ENCODE measurements around the gene CXCL11. TPM values are rescaled to one million over a fixed set of nuclear protein-coding genes. Genes with fewer than 3 reads are reported as not detected.

CXCL11 gene
- total RNA-seq, 4 donors from 2014 or later: not detected

GRCh38 chr4:76011700-76012387 lies 24.0 kb downstream of the CXCL11 start:
- no peak for TF ChIP-seq EP300 (IDR thresholded peaks at IDR 0.05)
- no peaks in the 10 kb centered on the region for H3K36me3 ChIP-seq
- 22% methylated on average over 11 of the region's 13 CpGs for WGBS
- intact Hi-C loops (cut with DNase I): no loop called here
- H3K27ac ChIP-seq (replicated peaks in 1 of 4): peak overlapping the region; percentile 52 to 69 (median 64)
- peak overlapping the region; percentile 27 to 48 (median 32) for H3K4me3 ChIP-seq
- DNase-seq (ENCODE audit: extremely low spot score): no peak
- H3K9me3 ChIP-seq: no peaks in the 10 kb centered on the region
- no peaks in the 10 kb centered on the region for H3K27me3 ChIP-seq
- H3K4me1 ChIP-seq: peaks cover 5 to 20% (median 14%) of the 10 kb centered on the region in 4 donors

DNA sequence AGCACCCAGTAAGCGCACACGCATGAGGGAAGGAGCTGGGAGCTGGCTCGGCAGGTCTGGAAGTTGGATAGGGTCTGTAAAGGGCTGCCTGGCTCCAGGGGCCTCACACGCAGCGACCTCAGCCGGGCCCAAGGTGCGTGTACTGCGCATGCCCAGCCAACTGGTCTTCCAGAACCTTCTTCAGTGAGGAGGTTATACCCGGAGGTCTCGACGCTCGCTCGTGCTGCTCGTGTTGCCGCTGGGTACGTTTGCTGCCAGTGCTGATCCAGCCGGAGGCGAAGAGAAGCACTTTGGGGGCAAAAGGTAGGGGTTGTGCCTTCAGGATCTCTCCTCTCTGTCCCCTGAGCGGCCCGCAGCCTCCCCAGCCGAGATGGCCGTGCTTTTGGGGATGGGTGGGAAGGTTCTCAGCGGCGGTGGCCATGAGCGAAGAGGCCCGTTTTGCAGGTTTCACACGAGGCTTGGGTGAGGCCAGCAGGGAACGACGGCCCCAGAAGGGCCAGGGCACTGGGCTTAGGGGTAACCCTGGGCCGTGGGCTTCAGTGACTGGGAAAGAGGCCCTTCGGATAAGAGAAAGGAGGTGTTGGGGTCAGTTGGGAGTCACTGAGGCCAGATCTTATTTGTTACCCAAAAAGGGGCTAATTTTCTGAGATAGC lies 24.7 kb downstream of the CXCL11 start:
- no peak for DNase-seq (ENCODE audit: extremely low spot score)
- TF ChIP-seq POLR2A (IDR thresholded peaks at IDR 0.05; ENCODE audit: low read depth) (no peak), POLR2AphosphoS5 (IDR thresholded peaks at IDR 0.05) (no peak), EP300 (IDR thresholded peaks at IDR 0.05) (no peak)
- TF ChIP-seq, protein P1, sequence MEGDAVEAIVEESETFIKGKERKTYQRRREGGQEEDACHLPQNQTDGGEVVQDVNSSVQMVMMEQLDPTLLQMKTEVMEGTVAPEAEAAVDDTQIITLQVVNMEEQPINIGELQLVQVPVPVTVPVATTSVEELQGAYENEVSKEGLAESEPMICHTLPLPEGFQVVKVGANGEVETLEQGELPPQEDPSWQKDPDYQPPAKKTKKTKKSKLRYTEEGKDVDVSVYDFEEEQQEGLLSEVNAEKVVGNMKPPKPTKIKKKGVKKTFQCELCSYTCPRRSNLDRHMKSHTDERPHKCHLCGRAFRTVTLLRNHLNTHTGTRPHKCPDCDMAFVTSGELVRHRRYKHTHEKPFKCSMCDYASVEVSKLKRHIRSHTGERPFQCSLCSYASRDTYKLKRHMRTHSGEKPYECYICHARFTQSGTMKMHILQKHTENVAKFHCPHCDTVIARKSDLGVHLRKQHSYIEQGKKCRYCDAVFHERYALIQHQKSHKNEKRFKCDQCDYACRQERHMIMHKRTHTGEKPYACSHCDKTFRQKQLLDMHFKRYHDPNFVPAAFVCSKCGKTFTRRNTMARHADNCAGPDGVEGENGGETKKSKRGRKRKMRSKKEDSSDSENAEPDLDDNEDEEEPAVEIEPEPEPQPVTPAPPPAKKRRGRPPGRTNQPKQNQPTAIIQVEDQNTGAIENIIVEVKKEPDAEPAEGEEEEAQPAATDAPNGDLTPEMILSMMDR (IDR thresholded peaks at IDR 0.05): no peak
- intact Hi-C loops (cut with DNase I): no loop called here
- Histone ChIP-seq H3K4me3 (peak overlapping the region in 3 of 4 donors; percentile 27 to 48 (median 36)), H3K27me3 (no peaks in the 10 kb centered on the region), H3K4me1 (peaks cover 5 to 20% (median 14%) of the 10 kb centered on the region in 4 donors), H3K27ac (replicated peaks in 1 of 4) (peak overlapping the region; percentile 52 to 69 (median 64)), H3K36me3 (no peaks in the 10 kb centered on the region), H3K9me3 (no peaks in the 10 kb centered on the region)
- WGBS: 99% methylated on average over 24 of the region's 31 CpGs

DNA sequence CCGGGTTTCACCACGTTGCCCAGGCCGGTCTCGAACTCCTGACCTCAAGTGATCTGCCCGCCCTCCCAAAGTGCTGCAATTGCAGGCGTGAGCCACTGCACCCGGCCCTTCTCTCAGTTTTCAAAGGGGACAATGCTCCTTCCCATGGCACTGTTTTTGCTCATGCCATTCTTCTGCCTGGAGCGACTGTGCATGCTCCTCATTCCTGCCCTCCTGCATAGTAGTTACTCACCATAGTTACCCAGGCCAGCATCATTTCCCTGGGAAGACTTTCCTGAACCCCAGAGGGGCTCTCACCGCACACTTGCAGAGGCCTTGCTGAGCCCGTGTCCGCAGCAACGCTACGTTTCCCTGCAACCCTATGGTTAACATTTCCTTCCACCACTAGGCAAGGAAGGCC lies 25.3 kb downstream of the CXCL11 start:
- WGBS: 98% methylated on average over 13 of the region's 13 CpGs
- Histone ChIP-seq H3K27ac (replicated peaks in 1 of 4) (no peak overlapping the region), H3K4me1 (peaks cover 5 to 20% (median 14%) of the 10 kb centered on the region in 4 donors)

GRCh38 chr4:76009311-76009710 lies 26.6 kb downstream of the CXCL11 start:
- Histone ChIP-seq H3K4me1 (peaks cover 5 to 20% (median 14%) of the 10 kb centered on the region in 4 donors), H3K4me3 (no peak overlapping the region), H3K27me3 (no peaks in the 10 kb centered on the region), H3K36me3 (no peaks in the 10 kb centered on the region), H3K9me3 (no peaks in the 10 kb centered on the region), H3K27ac (replicated peaks in 1 of 4) (no peak overlapping the region)
- intact Hi-C loops (cut with DNase I): no loop called here
- TF ChIP-seq, protein P1 (IDR thresholded peaks at IDR 0.05): no peak
- TF ChIP-seq EP300 (IDR thresholded peaks at IDR 0.05) (no peak), POLR2A (IDR thresholded peaks at IDR 0.05; ENCODE audit: low read depth) (no peak), POLR2AphosphoS5 (IDR thresholded peaks at IDR 0.05) (no peak)
- 85% methylated on average over 5 of the region's 5 CpGs for WGBS
- DNase-seq (ENCODE audit: extremely low spot score): no peak

More for the DNA sequence above, 25.3 kb downstream of the CXCL11 start:
- TF ChIP-seq, protein P1 (IDR thresholded peaks at IDR 0.05): no peak
- TF ChIP-seq POLR2A (IDR thresholded peaks at IDR 0.05; ENCODE audit: low read depth): no peak
- no peak for TF ChIP-seq EP300 (IDR thresholded peaks at IDR 0.05)
- no peak for TF ChIP-seq POLR2AphosphoS5 (IDR thresholded peaks at IDR 0.05)
- no peak for DNase-seq (ENCODE audit: extremely low spot score)
- Histone ChIP-seq H3K36me3 (no peaks in the 10 kb centered on the region), H3K27me3 (no peaks in the 10 kb centered on the region), H3K4me3 (no peak overlapping the region), H3K9me3 (no peaks in the 10 kb centered on the region)
- intact Hi-C loops (cut with DNase I): no loop called here

GRCh38 chr4:76007089-76007862 lies 28.6 kb downstream of the CXCL11 start, which contains the start of gene CXCL9:
TSS of gene CXCL9 (minus strand) at chr4:76007509. CDS start at chr4:76007449, 60 bp downstream.
- no peaks in the 10 kb centered on the region for H3K36me3 ChIP-seq

More at GRCh38 chr4:76007089-76007862, 28.6 kb downstream of the CXCL11 start, which contains the start of gene CXCL9:
- H3K9me3 ChIP-seq: no peaks in the 10 kb centered on the region
- TF ChIP-seq POLR2AphosphoS5 (IDR thresholded peaks at IDR 0.05) (no peak), EP300 (IDR thresholded peaks at IDR 0.05) (no peak), POLR2A (IDR thresholded peaks at IDR 0.05; ENCODE audit: low read depth) (no peak)
- TF ChIP-seq, protein P1 (IDR thresholded peaks at IDR 0.05): no peak
- 91% methylated on average over 1 of the region's 1 CpG for WGBS
- intact Hi-C loops (cut with DNase I): no loop called here
- H3K4me3 ChIP-seq: no peak within 1 kb of the TSS
- H3K27ac ChIP-seq (replicated peaks in 1 of 4): no peak within 1 kb of the TSS
- H3K4me1 ChIP-seq: peaks cover 4 to 13% (median 10%) of the 10 kb centered on the region in 4 donors
- no peaks in the 10 kb centered on the region for H3K27me3 ChIP-seq
- DNase-seq (ENCODE audit: extremely low spot score): no peak
